Peyer's patch (tissue), 4 donors: ENCODE results near the gene SAMD7. TPM values are rescaled to one million over a fixed set of nuclear protein-coding genes. Genes with fewer than 3 reads are reported as not detected.
A peak's percentile ranks its signal among the peaks of the same experiment; 100 is the strongest.

Experiments used
- DNase-seq, 3 donors: peaks; one replicate each; pipeline ENCODE4 v3.0.0-alpha.2; 2017 to 2019
- H3K27ac ChIP-seq, 4 donors: fragments of 200-600 bp; sonication (generic); one replicate each; pipeline ENCODE4 v1.5.1; 2016 to 2019
- H3K27me3 ChIP-seq, 2 donors: fragments of 200-600 bp; sonication (generic); one replicate each; pipeline ENCODE4 v1.5.1; 2019
- H3K36me3 ChIP-seq, 3 donors: fragments of 200-600 bp; sonication (generic); one replicate each; pipeline ENCODE4 v1.5.1; 2016 to 2019
- H3K4me1 ChIP-seq, 4 donors: fragments of 200-600 bp; sonication (generic); one replicate each; pipeline ENCODE4 v1.5.1; 2016 to 2019
- H3K4me3 ChIP-seq, 4 donors: fragments of 200-600 bp; sonication (generic); 1 replicate in 3 of 4; 2 replicates in 1 of 4; pipeline ENCODE4 v1.5.1; 2016 to 2019; ENCODE audit warnings: mild to moderate bottlenecking in 1 of 4
- H3K9me3 ChIP-seq, 4 donors: fragments of 200-600 bp; sonication (generic); one replicate each; pipeline ENCODE4 v1.5.1; 2016 to 2019; ENCODE audit warnings: mild to moderate bottlenecking in 1 of 4
- POLR2A ChIP-seq, 2 donors: fragments of 450-650 bp; IDR thresholded peaks; one replicate each; pipeline ENCODE4 v1.5.1; 2017; ENCODE audit warnings: antibody characterized with exemption in 2 of 2, mild to moderate bottlenecking in 2 of 2, moderate library complexity in 2 of 2
- total RNA-seq, 4 donors: library from RNA; depleted of rRNA; stranded (reverse); fragments of >200 nt; gene quantifications; one replicate each; pipeline ENCODE4 v1.1.0, GENCODE V29; 2016
- TF ChIP-seq, protein P1 (sequence below), 6 experiments: fragments of 450-650 bp in 4 of 6; fragments of 200-600 bp in 2 of 6; sonication (generic) in 1 of 6; IDR thresholded peaks; one replicate each; pipeline ENCODE4 v1.5.1; 2017 to 2019; ENCODE audit warnings: antibody characterized with exemption in 6 of 6, mild to moderate bottlenecking in 3 of 6, moderate library complexity in 1 of 6

The SAMD7 gene
- total RNA-seq, 4 donors from 2014 or later: not detected

DNA sequence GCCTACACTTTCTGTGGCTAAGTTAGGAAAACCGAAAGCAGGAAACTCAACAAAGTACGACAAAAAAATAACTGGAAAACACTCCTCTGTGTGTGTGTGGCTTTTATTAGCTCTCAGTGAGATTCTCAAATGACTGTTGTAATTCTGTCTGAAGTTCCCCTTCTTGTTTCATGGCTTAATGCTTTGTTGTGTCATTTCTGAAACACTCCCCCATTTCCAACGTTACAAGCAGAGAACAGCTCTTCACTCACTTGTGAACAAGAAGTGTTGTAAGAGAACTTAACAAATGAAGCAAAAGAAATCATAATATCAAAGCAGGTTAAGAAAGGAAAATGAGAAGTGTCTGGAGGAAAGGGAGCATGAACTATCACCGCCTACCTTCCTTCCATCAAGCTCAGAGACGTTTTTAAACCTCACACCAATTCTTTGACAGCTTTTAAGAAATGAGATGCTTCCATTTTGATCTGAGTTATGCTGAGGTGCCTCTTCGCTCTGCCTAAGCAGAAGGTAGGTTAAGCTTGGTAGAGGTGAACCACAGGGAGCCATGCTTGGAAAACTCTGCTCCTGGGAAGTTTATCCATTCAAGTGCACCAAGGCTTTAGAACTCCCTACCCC lies 42.9 kb downstream of the SAMD7 start:
- Histone ChIP-seq H3K27me3 (no peaks in the 10 kb centered on the region), H3K4me3 (no peak overlapping the region), H3K27ac (peak overlapping the region in 1 of 4 donors; percentile 27), H3K4me1 (no peaks in the 10 kb centered on the region), H3K36me3 (no peaks in the 10 kb centered on the region), H3K9me3 (no peaks in the 10 kb centered on the region)
- TF ChIP-seq, protein P1, sequence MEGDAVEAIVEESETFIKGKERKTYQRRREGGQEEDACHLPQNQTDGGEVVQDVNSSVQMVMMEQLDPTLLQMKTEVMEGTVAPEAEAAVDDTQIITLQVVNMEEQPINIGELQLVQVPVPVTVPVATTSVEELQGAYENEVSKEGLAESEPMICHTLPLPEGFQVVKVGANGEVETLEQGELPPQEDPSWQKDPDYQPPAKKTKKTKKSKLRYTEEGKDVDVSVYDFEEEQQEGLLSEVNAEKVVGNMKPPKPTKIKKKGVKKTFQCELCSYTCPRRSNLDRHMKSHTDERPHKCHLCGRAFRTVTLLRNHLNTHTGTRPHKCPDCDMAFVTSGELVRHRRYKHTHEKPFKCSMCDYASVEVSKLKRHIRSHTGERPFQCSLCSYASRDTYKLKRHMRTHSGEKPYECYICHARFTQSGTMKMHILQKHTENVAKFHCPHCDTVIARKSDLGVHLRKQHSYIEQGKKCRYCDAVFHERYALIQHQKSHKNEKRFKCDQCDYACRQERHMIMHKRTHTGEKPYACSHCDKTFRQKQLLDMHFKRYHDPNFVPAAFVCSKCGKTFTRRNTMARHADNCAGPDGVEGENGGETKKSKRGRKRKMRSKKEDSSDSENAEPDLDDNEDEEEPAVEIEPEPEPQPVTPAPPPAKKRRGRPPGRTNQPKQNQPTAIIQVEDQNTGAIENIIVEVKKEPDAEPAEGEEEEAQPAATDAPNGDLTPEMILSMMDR (IDR thresholded peaks at IDR 0.05): no peak
- TF ChIP-seq POLR2A (IDR thresholded peaks at IDR 0.05): no peak
- DNase-seq: no peak

GRCh38 chr3:169955406-169955805 lies 44.0 kb downstream of the SAMD7 start:
- TF ChIP-seq POLR2A (IDR thresholded peaks at IDR 0.05): no peak
- TF ChIP-seq, protein P1 (IDR thresholded peaks at IDR 0.05): no peak
- Histone ChIP-seq H3K9me3 (no peaks in the 10 kb centered on the region), H3K27me3 (no peaks in the 10 kb centered on the region), H3K36me3 (no peaks in the 10 kb centered on the region), H3K4me1 (no peaks in the 10 kb centered on the region), H3K27ac (no peak overlapping the region), H3K4me3 (no peak overlapping the region)
- no peak for DNase-seq

GRCh38 chr3:169964176-169964575 lies 52.8 kb downstream of the SAMD7 start:
- no peak for TF ChIP-seq POLR2A (IDR thresholded peaks at IDR 0.05)
- TF ChIP-seq, protein P1 (IDR thresholded peaks at IDR 0.05): no peak
- no peak overlapping the region for H3K4me3 ChIP-seq
- H3K27me3 ChIP-seq: no peaks in the 10 kb centered on the region
- no peak overlapping the region for H3K27ac ChIP-seq
- peaks cover 0 to 21% (median 7%) of the 10 kb centered on the region in 4 donors for H3K4me1 ChIP-seq
- no peak for DNase-seq
- H3K9me3 ChIP-seq: no peaks in the 10 kb centered on the region
- no peaks in the 10 kb centered on the region for H3K36me3 ChIP-seq

DNA sequence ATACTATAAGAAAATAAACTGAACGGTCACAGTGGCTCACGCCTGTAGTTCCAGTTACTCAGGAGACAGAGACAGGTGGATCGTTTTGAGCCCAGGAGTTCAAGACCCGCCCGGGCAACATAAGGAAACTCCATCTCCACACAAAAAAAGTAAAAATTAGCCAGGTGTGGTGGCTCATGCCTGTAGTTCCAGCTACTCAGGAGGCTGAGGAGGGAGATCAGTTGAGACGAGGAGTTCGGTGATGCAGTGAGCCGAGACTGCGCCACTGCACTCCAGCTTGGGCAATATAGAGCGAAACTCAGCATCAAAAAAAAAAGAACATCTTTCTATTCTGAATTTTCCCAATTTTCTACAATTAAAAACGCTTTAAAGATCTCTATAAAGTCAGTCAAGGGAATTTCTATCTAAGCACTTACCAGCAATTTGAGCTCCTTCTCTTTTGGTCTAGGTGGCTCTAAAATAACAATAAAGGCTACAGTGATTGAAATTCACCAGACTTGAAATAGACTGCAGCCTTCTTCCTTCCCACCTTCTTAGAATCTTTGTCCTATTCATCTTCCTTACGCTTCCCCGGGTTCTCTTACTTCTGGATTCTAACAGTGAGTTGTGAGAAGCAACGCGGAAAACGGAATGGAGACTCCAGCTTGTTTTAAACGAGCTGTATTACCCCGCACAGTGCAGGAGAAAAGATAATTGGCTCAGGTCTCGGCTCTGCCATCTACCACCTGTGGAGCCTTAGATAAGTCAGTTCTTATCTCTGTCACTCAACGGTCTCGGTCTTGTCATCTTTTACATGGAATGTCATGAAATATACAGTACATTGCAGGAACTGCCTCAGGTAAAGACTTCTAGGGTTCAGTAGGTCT lies 54.4 kb downstream of the SAMD7 start:
- Histone ChIP-seq H3K36me3 (no peaks in the 10 kb centered on the region), H3K9me3 (no peaks in the 10 kb centered on the region), H3K4me1 (peaks cover 0 to 30% (median 9%) of the 10 kb centered on the region in 4 donors), H3K4me3 (peak overlapping the region; percentile 73 to 96 (median 84)), H3K27ac (peak overlapping the region; percentile 90 to 97 (median 96)), H3K27me3 (no peaks in the 10 kb centered on the region)
- DNase-seq: no peak
- TF ChIP-seq, protein P1 (IDR thresholded peaks at IDR 0.05): no peak
- TF ChIP-seq POLR2A (IDR thresholded peaks at IDR 0.05): no peak

GRCh38 chr3:169966428-169966950 lies 55.1 kb downstream of the SAMD7 start, which contains the start of gene SEC62:
SEC62 (plus strand) TSS chr3:169966807; CDS start chr3:169966823, 16 bp downstream.
- peak; percentile 71 to 82 for TF ChIP-seq POLR2A (IDR thresholded peaks at IDR 0.05)
- TF ChIP-seq, protein P1 (IDR thresholded peaks at IDR 0.05): peak in 4 of 6 experiments; percentile 44 to 63 (median 52)
- H3K4me1 ChIP-seq: peaks cover 0 to 30% (median 9%) of the 10 kb centered on the region in 4 donors
- peak within 1 kb of the TSS; percentile 90 to 97 (median 96) for H3K27ac ChIP-seq
- H3K27me3 ChIP-seq: no peaks in the 10 kb centered on the region
- peak; percentile 95 to 98 (median 95) for DNase-seq
- H3K36me3 ChIP-seq: no peaks in the 10 kb centered on the region
- peak within 1 kb of the TSS; percentile 73 to 96 (median 84) for H3K4me3 ChIP-seq
- H3K9me3 ChIP-seq: no peaks in the 10 kb centered on the region
